PFSK-1 (cell line): Measurements from ENCODE around the gene TRAPPC3.

Experiments
- POLR2AphosphoS5 ChIP-seq: IDR thresholded peaks from 2 replicates; pipeline ENCODE4 v1.6.1; 2012; ENCODE audit warnings: low read depth, mild to moderate bottlenecking, control low read depth, low read length, moderate library complexity
- REST ChIP-seq, 2 experiments: IDR thresholded peaks; 2 replicates each; pipeline versions ENCODE4 v1.6.1 to v1.8.0; 2011 to 2012; ENCODE audit warnings: low read depth in 2 of 2, low read length in 2 of 2, control low read depth in 1 of 2, inconsistent platforms in 1 of 2, mild to moderate bottlenecking in 1 of 2, moderate library complexity in 1 of 2; ENCODE audit not compliant: insufficient read depth in 1 of 2
- SIN3A ChIP-seq: IDR thresholded peaks from 2 replicates; pipeline ENCODE4 v1.6.1; 2012; ENCODE audit warnings: mild to moderate bottlenecking, low read length, moderate library complexity, borderline replicate concordance; ENCODE audit not compliant: insufficient read depth
- TAF1 ChIP-seq: IDR thresholded peaks from 2 replicates; pipeline ENCODE4 v1.6.1; 2012; ENCODE audit warnings: low read length, control low read depth, borderline replicate concordance; ENCODE audit not compliant: insufficient read depth

GRCh38 chr1:36134031-36134430, 15.3 kb downstream of the TRAPPC3 start:
- TF ChIP-seq POLR2AphosphoS5 (no peak), TAF1 (no peak), REST (IDR thresholded peaks at IDR 0.05; ENCODE audit: insufficient read depth in 1 of 2, low read depth in 2 of 2, low read length in 2 of 2) (no peak), SIN3A (no peak)
